ENCODE results near the gene EDEM3.

DNA sequence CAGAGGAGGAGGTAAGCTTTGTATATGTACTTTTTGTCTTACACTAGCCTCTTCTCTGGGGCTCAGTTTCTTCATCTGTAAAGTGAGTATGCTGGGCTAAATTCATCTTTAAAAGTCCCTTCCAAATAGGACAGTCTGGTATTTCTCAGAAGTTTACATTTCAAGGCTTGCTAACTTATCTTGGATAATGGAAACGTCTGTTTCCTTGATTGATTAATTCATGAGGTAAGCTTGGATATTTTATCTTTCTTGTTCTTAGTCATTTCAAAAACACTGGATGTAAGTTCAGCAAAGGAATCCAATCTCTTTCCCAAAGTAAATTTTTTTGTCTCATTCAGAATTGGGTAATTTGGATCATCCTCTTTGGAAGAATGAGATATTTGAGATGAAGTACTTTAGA is 111.0 kb downstream of the EDEM3 start:
- TF ChIP-seq, protein P1, sequence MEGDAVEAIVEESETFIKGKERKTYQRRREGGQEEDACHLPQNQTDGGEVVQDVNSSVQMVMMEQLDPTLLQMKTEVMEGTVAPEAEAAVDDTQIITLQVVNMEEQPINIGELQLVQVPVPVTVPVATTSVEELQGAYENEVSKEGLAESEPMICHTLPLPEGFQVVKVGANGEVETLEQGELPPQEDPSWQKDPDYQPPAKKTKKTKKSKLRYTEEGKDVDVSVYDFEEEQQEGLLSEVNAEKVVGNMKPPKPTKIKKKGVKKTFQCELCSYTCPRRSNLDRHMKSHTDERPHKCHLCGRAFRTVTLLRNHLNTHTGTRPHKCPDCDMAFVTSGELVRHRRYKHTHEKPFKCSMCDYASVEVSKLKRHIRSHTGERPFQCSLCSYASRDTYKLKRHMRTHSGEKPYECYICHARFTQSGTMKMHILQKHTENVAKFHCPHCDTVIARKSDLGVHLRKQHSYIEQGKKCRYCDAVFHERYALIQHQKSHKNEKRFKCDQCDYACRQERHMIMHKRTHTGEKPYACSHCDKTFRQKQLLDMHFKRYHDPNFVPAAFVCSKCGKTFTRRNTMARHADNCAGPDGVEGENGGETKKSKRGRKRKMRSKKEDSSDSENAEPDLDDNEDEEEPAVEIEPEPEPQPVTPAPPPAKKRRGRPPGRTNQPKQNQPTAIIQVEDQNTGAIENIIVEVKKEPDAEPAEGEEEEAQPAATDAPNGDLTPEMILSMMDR (conservative IDR thresholded peaks at IDR 0.05 in 1 of 2, IDR thresholded peaks at IDR 0.05 in 1 of 2; ENCODE audit: extremely low read depth in 1 of 2, insufficient read depth in 1 of 2, low read depth in 1 of 2, low read length in 2 of 2), result no peak
- TF ChIP-seq EZH2 (IDR thresholded peaks at IDR 0.05; ENCODE audit: borderline replicate concordance, low read length), result no peak
